GM12878 (cell line): ENCODE measurements around the gene RBP3. TPM values are rescaled to one million over a fixed set of nuclear protein-coding genes. Genes with fewer than 3 reads are reported as not detected.

ENCODE experiments used
- ATAC-seq: fragments of 200-7000 bp; cut with Tn5 transposase; 3 replicates; pipeline ENCODE4 v1.9.1; 2020; ENCODE audit warnings: mild to moderate bottlenecking, moderate library complexity
- BruUV-seq: library from RNA; stranded (reverse); fragments of 400-500 nt; replicated peaks from 2 replicates; lab custom pipeline; 2021; lab: Mats Ljungman, UMichigan
- CTCF ChIA-PET: fragments of 300-600 bp; sonication (Branson Sonifier 250); formaldehyde crosslinking; extraction: SDS; loops from one replicate; lab custom pipeline; 2021; ENCODE audit warnings: inconsistent platforms; lab: Yijun Ruan, JAX
- POLR2A ChIA-PET: fragments of 350-600 bp; formaldehyde crosslinking; extraction: SDS; loops from one replicate; lab custom pipeline; 2021; ENCODE audit warnings: inconsistent platforms; lab: Charles Lee
- RAD21 ChIA-PET: fragments of 300-600 bp; sonication (Branson Sonifier 250); formaldehyde crosslinking; loops from one replicate; lab custom pipeline; 2023; ENCODE audit warnings: antibody characterized with exemption; ENCODE audit not compliant: unreplicated experiment; lab: Charles Lee
- SMC1A ChIA-PET: fragments of 300-600 bp; sonication (Branson Sonifier 250); formaldehyde crosslinking; loops from one replicate; lab custom pipeline; 2023; ENCODE audit not compliant: unreplicated experiment, uncharacterized antibody; lab: Charles Lee
- DNase-seq: peaks from one replicate; pipeline ENCODE4 v3.0.0-alpha.2; 2011; ENCODE audit warnings: low read depth, low spot score
- FAIRE-seq: peaks from 3 replicates; lab custom pipeline; 2011; peaks lifted over from hg19 to GRCh38; lab: Jason Lieb, UNC
- H2AFZ ChIP-seq: 2 replicates; pipeline ENCODE4 v1.6.0; 2011; ENCODE audit warnings: low read depth, low read length, control low read depth; ENCODE audit not compliant: control insufficient read depth
- H3K27ac ChIP-seq: 2 replicates; pipeline ENCODE4 v1.5.1; 2011; ENCODE audit warnings: control low read depth; ENCODE audit not compliant: control insufficient read depth, insufficient read depth
- H3K27me3 ChIP-seq, 2 experiments: replicated peaks in 1 of 2; 2 replicates each; pipeline versions ENCODE4 v1.6.0 to v1.6.1; 2011; ENCODE audit warnings: low read length in 1 of 2; ENCODE audit not compliant: control insufficient read depth in 2 of 2, insufficient read depth in 2 of 2
- H3K36me3 ChIP-seq, 2 experiments: 2 replicates each; pipeline ENCODE4 v1.5.1; 2011; ENCODE audit warnings: low read length in 1 of 2; ENCODE audit not compliant: control insufficient read depth in 2 of 2, insufficient read depth in 2 of 2
- H3K4me1 ChIP-seq: 2 replicates; pipeline ENCODE4 v1.6.1; 2011; ENCODE audit warnings: mild to moderate bottlenecking, low read length, moderate library complexity, mixed read lengths; ENCODE audit not compliant: control insufficient read depth, insufficient read depth
- H3K4me2 ChIP-seq: 2 replicates; pipeline ENCODE4 v1.6.0; 2011; ENCODE audit warnings: control low read depth; ENCODE audit not compliant: control insufficient read depth, insufficient read depth
- H3K4me3 ChIP-seq: fragments of 200-600 bp; sonication (generic); 2 replicates; pipeline ENCODE4 v1.5.1; 2016
- H3K79me2 ChIP-seq: 2 replicates; pipeline ENCODE4 v1.6.0; 2011; ENCODE audit warnings: low read length; ENCODE audit not compliant: control insufficient read depth, insufficient read depth
- H3K9ac ChIP-seq: 2 replicates; pipeline ENCODE4 v1.8.0; 2011; ENCODE audit warnings: low read length, control low read depth, mixed read lengths; ENCODE audit not compliant: control insufficient read depth, insufficient read depth
- H3K9me3 ChIP-seq: replicated peaks from 3 replicates; pipeline ENCODE4 v1.5.1; 2011; ENCODE audit warnings: mild to moderate bottlenecking, low read length; ENCODE audit not compliant: control insufficient read depth, insufficient read depth
- H4K20me1 ChIP-seq: 2 replicates; pipeline ENCODE4 v1.6.0; 2011; ENCODE audit not compliant: control insufficient read depth, insufficient read depth
- ATF7 ChIP-seq: fragments of 450-650 bp; IDR thresholded peaks from 2 replicates; pipeline ENCODE4 v1.6.1; 2016; ENCODE audit warnings: low read depth, mild to moderate bottlenecking
- BHLHE40 ChIP-seq, 2 experiments: fragments of 450-650 bp in 1 of 2; IDR thresholded peaks; 2 replicates each; pipeline ENCODE4 v1.6.1; 2011 to 2017; ENCODE audit warnings: low read depth in 2 of 2, borderline replicate concordance in 1 of 2, improper control_type of control experiment in 1 of 2, low read length in 1 of 2, mild to moderate bottlenecking in 1 of 2
- BRCA1 ChIP-seq: IDR thresholded peaks from 2 replicates; pipeline ENCODE4 v1.6.1; 2011; ENCODE audit warnings: low read depth, low read length, improper control_type of control experiment
- CBX5 ChIP-seq: sonication (generic); IDR thresholded peaks from 2 replicates; pipeline ENCODE4 v1.6.1; 2016; ENCODE audit warnings: low read depth, moderate library complexity, mild to moderate bottlenecking, inconsistent platforms
- ESRRA ChIP-seq: IDR thresholded peaks from 2 replicates; pipeline ENCODE4 v1.6.1; 2012; ENCODE audit warnings: mild to moderate bottlenecking, low read length, improper control_type of control experiment
- NR2C2 ChIP-seq: IDR thresholded peaks from 2 replicates; pipeline ENCODE4 v1.6.1; 2011; ENCODE audit warnings: borderline replicate concordance, low read depth; ENCODE audit not compliant: control insufficient read depth, insufficient read length
- TARDBP ChIP-seq: IDR thresholded peaks from 2 replicates; pipeline ENCODE4 v1.6.1; 2016; ENCODE audit warnings: borderline replicate concordance
- WRNIP1 ChIP-seq: IDR thresholded peaks from 2 replicates; pipeline ENCODE4 v1.6.1; 2011; ENCODE audit warnings: low read depth, low read length, improper control_type of control experiment, borderline replicate concordance
- WGBS: methylation state at CpG from one replicate; pipeline ENCODE4 v1.1.6; 2016; ENCODE audit warnings: low lambda C conversion rate; ENCODE audit not compliant: insufficient replicate concordance, insufficient coverage; ENCODE audit errors: missing lambda C conversion rate; 5-methylcytosine and 5-hydroxymethylcytosine counted together
- in situ Hi-C: fragments of 300-500 bp; cut with MboI; formaldehyde crosslinking; loops from 9 replicates; pipeline ENCODE4 v1.14.3; 2018; ENCODE audit warnings: mixed read lengths
- intact Hi-C: fragments of 100-400 bp; cut with micrococcal nuclease; formaldehyde crosslinking; loops from one replicate; pipeline ENCODE4 v1.14.2; 2022; ENCODE audit not compliant: unreplicated experiment
- polyA plus RNA-seq, 11 experiments: library from polyadenylated mRNA; depleted of rRNA in 4 of 11; unstranded in 6 of 11; stranded (reverse) in 5 of 11; fragments of >200 nt; fragmentation: Nextera tagmentation in 4 of 11; fragmentation: Illumina TruSeq in 1 of 11; extraction: Ambion mirVana in 4 of 11; extraction: Trizol in 1 of 11; gene quantifications; 1 replicate in 1 of 11; 2 replicates in 10 of 11; pipeline versions ENCODE4 v1.2.1 to v1.2.3, GENCODE V29; 2011 to 2016; ENCODE audit warnings: inconsistent platforms in 2 of 11, missing spikeins in 2 of 11, low read depth in 1 of 11
- total RNA-seq, 4 experiments: library from RNA; depleted of rRNA in 3 of 4; stranded (reverse); fragments of >200 nt in 3 of 4; fragmentation: Illumina TruSeq in 1 of 4; extraction: Trizol in 1 of 4; gene quantifications; 2 replicates each; pipeline versions ENCODE4 v1.2.1 to v1.2.3, GENCODE V29; 2013 to 2021
- TF ChIP-seq, protein P1 (sequence below): IDR thresholded peaks from 2 replicates; pipeline ENCODE4 v1.6.1; 2012; ENCODE audit warnings: low read depth, low read length, improper control_type of control experiment
- TF ChIP-seq, protein P2 (sequence below): fragments of 450-650 bp; IDR thresholded peaks from 2 replicates; pipeline ENCODE4 v1.6.1; 2017; ENCODE audit warnings: low read depth, mild to moderate bottlenecking, moderate library complexity
- TF ChIP-seq, protein P3 (sequence below): fragments of 450-650 bp; IDR thresholded peaks from 2 replicates; pipeline ENCODE4 v1.6.1; 2016; ENCODE audit warnings: mild to moderate bottlenecking
- TF ChIP-seq, protein P4 (sequence below): fragments of 450-650 bp; IDR thresholded peaks from 2 replicates; pipeline ENCODE4 v1.6.1; 2017; ENCODE audit warnings: borderline replicate concordance

RBP3 gene
- total and polyA plus RNA-seq, 10 of the 15 experiments (the other 5 are each of a cell fraction or from before 2014, with no cell fraction given), result not detected

DNA sequence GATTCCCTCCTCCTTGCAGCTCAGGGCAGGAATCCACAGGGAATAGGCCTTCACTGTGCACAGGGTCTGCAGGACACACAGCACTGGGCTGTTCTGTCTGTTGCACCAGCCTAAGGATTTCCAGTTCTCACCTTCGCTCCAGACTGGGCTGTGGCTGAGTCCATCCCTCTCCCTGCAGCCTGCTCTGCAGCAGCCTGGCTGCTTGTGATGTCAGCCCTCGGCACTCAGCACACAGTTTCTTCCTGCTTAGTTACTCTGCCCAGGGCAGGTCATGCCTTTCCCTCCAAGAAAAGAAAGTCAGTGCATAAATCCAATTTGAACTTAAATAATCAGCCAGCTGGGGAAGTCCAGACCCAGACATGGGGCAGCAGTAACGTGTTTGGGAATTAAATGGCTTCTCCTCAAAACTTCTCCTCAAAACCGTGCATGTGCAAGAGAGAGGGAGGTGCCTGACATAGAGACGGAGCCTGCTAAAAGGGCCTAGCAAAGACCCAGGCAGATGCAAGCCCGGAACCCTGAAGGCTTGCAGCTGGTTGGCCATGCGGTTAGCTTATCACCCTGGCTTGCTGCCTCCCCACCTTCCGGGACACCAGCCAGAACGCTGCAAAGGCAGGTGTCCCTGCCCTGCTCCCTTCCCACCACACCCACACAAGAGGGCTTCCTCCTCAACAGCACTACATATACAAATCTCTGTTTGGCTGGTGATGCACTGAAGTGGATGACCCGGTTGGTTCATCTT is 36.8 kb upstream of the RBP3 start (continued):
- TF ChIP-seq, protein P1, sequence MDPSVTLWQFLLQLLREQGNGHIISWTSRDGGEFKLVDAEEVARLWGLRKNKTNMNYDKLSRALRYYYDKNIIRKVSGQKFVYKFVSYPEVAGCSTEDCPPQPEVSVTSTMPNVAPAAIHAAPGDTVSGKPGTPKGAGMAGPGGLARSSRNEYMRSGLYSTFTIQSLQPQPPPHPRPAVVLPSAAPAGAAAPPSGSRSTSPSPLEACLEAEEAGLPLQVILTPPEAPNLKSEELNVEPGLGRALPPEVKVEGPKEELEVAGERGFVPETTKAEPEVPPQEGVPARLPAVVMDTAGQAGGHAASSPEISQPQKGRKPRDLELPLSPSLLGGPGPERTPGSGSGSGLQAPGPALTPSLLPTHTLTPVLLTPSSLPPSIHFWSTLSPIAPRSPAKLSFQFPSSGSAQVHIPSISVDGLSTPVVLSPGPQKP, result no peak

DNA sequence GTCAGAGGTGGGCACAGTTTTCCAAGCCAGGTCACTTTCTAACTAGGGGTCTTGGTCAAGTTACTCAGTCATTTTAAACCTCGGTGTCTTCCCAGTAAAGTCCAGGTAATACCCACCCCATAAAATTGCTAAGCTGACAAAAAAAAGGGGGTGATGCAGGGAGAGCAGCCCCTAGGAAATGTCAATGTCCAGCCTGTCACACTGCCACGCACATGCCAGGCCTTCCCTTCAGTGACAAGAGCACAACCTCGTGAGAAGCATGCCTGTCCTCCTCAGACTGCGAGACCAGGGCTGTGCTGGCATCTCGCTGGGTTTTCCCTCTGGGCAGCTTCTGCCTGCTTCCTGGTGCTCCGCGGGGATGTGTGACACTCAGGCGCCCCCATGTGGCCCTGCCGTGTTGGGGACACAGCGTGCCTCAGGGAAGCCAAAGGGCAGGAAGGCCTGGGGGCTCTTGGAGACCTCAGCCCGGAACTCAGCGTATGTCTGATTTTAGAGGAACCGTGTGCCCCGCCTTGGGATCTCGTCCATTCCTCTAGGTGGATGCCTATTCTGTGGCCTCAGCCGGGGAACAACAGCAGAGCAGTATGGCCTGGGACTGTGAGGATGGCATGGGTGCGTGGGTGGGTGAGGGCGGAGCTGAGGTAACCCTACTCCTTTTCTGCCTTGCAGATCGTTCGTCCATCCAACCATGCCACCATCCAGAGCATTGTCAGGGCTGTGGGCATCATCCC is 36.1 kb upstream of the RBP3 start:
- whole genome bisulfite sequencing, result 7% methylated on average over 20 of the region's 20 CpGs
- H2AFZ ChIP-seq, result no peak overlapping the region
- H3K4me3 ChIP-seq, result no peak overlapping the region
- ChIA-PET POLR2A (no interaction called here), RAD21 (interaction anchor here (0.8 to 4.7 kb wide), 16 partner anchors 9 to 319 kb away, joined by 3 to 84 read pairs (median 4); partner anchors contain the start of gene GDF2), CTCF (interaction anchor here (0.7 to 6.8 kb wide), 21 partner anchors 12 to 319 kb away, joined by 3 to 135 read pairs (median 3); no protein-coding TSS in a partner anchor), SMC1A (interaction anchor here (1.0 to 7.4 kb wide), 5 partner anchors 29 to 287 kb away, joined by 3 to 66 read pairs (median 5); no protein-coding TSS in a partner anchor)
- DNase-seq, result peak; percentile 7
- no TSS peak for BruUV-seq
- intact Hi-C loops, result loop anchor here (1.0 to 5.0 kb wide), 3 partner anchors 265 to 315 kb away; no protein-coding TSS in a partner anchor
- no peaks in the 10 kb centered on the region for H3K79me2 ChIP-seq
- no peak for FAIRE-seq
- H3K9me3 ChIP-seq, result no peaks in the 10 kb centered on the region
- no peaks in the 10 kb centered on the region for H4K20me1 ChIP-seq
- in situ Hi-C loops, result no loop called here
- ATAC-seq, result peak; percentile 99
- H3K4me2 ChIP-seq, result no peak overlapping the region
- no peak overlapping the region for H3K9ac ChIP-seq
- no peak overlapping the region for H3K27ac ChIP-seq
- H3K27me3 ChIP-seq, result no peaks in the 10 kb centered on the region; a peak in 1 of 4 replicates
- H3K36me3 ChIP-seq, result no peaks in the 10 kb centered on the region
- no peaks in the 10 kb centered on the region for H3K4me1 ChIP-seq
- TF ChIP-seq ATF7 (no peak), CBX5 (no peak), TARDBP (no peak), NR2C2 (no peak), ESRRA (no peak), WRNIP1 (no peak), BRCA1 (no peak), BHLHE40 (IDR thresholded peaks at IDR 0.05; ENCODE audit: borderline replicate concordance in 1 of 2, low read depth in 2 of 2, low read length in 1 of 2) (no peak)
- TF ChIP-seq, protein P2, sequence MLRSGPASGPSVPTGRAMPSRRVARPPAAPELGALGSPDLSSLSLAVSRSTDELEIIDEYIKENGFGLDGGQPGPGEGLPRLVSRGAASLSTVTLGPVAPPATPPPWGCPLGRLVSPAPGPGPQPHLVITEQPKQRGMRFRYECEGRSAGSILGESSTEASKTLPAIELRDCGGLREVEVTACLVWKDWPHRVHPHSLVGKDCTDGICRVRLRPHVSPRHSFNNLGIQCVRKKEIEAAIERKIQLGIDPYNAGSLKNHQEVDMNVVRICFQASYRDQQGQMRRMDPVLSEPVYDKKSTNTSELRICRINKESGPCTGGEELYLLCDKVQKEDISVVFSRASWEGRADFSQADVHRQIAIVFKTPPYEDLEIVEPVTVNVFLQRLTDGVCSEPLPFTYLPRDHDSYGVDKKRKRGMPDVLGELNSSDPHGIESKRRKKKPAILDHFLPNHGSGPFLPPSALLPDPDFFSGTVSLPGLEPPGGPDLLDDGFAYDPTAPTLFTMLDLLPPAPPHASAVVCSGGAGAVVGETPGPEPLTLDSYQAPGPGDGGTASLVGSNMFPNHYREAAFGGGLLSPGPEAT, result no peak
- TF ChIP-seq, protein P3, sequence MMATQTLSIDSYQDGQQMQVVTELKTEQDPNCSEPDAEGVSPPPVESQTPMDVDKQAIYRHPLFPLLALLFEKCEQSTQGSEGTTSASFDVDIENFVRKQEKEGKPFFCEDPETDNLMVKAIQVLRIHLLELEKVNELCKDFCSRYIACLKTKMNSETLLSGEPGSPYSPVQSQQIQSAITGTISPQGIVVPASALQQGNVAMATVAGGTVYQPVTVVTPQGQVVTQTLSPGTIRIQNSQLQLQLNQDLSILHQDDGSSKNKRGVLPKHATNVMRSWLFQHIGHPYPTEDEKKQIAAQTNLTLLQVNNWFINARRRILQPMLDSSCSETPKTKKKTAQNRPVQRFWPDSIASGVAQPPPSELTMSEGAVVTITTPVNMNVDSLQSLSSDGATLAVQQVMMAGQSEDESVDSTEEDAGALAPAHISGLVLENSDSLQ, result no peak
- TF ChIP-seq, protein P4, sequence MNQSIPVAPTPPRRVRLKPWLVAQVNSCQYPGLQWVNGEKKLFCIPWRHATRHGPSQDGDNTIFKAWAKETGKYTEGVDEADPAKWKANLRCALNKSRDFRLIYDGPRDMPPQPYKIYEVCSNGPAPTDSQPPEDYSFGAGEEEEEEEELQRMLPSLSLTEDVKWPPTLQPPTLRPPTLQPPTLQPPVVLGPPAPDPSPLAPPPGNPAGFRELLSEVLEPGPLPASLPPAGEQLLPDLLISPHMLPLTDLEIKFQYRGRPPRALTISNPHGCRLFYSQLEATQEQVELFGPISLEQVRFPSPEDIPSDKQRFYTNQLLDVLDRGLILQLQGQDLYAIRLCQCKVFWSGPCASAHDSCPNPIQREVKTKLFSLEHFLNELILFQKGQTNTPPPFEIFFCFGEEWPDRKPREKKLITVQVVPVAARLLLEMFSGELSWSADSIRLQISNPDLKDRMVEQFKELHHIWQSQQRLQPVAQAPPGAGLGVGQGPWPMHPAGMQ, result no peak
